Tibial nerve (tissue), 4 donors: ENCODE measurements around the gene NFKBIL1.

Experiments
- EP300 ChIP-seq, 2 donors: sonication (generic); formaldehyde crosslinking; IDR thresholded peaks; one replicate each; pipeline ENCODE4 v1.6.1; 2017; ENCODE audit warnings: antibody characterized with exemption in 2 of 2, mild to moderate bottlenecking in 1 of 2
- TF ChIP-seq, protein P1 (sequence below), 5 experiments: fragments of 200-600 bp in 3 of 5; fragments of 450-650 bp in 2 of 5; sonication (generic) in 3 of 5; IDR thresholded peaks; one replicate each; pipeline ENCODE4 v1.5.1; 2016 to 2019; ENCODE audit warnings: antibody characterized with exemption in 5 of 5, mild to moderate bottlenecking in 3 of 5, moderate library complexity in 2 of 5

DNA sequence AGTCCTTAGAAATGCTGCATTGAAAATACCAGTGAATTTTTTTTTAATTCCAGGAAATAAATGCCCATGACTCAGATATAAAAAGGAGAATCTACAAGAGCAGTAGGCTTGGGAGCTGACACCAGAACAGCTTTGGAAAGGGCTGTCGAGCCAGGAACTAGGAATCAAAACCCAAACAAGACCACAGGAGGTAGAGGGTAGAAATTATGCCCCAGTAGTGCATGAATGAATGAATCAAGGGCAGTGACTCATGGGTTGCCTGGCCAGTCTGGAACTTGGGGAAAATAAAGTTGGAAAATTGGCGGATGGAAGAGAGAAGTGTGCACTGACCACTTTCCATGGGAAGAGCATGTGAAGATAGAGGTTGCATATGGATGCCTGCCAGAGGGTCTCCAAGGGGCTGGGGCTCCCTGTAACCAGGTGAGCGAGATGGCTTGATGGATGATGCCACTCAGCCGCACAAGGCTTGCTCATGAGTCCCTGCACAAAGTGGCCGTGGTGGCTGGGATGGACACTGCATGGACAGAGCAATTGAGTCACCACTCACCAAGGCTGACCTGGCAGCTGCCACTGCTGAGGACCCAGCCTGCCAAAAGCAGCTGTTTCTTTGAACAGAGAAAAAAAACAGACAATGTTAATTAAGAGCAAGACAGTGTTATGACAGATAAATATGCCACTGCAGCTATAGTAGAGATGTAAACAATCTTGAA, 33.8 kb upstream of the NFKBIL1 start:
- TF ChIP-seq, protein P1, sequence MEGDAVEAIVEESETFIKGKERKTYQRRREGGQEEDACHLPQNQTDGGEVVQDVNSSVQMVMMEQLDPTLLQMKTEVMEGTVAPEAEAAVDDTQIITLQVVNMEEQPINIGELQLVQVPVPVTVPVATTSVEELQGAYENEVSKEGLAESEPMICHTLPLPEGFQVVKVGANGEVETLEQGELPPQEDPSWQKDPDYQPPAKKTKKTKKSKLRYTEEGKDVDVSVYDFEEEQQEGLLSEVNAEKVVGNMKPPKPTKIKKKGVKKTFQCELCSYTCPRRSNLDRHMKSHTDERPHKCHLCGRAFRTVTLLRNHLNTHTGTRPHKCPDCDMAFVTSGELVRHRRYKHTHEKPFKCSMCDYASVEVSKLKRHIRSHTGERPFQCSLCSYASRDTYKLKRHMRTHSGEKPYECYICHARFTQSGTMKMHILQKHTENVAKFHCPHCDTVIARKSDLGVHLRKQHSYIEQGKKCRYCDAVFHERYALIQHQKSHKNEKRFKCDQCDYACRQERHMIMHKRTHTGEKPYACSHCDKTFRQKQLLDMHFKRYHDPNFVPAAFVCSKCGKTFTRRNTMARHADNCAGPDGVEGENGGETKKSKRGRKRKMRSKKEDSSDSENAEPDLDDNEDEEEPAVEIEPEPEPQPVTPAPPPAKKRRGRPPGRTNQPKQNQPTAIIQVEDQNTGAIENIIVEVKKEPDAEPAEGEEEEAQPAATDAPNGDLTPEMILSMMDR (IDR thresholded peaks at IDR 0.05), result no peak
- no peak for TF ChIP-seq EP300 (IDR thresholded peaks at IDR 0.05)
